Fibroblast of pulmonary artery (primary cell): ENCODE data around the gene NBPF3.

Experiments
- DNase-seq: peaks from one replicate; pipeline ENCODE4 v3.0.0-alpha.2; 2010; ENCODE audit warnings: low read depth
- H3K4me3 ChIP-seq: replicated peaks from 2 replicates; pipeline ENCODE4 v1.5.1; 2011; ENCODE audit warnings: low read depth, mild to moderate bottlenecking, control low read depth, low read length, moderate library complexity
- CTCF ChIP-seq: IDR thresholded peaks from 2 replicates; pipeline ENCODE4 v1.5.1; 2011; ENCODE audit warnings: mild to moderate bottlenecking, control low read depth, low read length, inconsistent platforms; ENCODE audit errors: missing control alignments

Gene NBPF3

GRCh38 chr1:21526441-21526840 is 86.5 kb downstream of the NBPF3 start:
- no peak for TF ChIP-seq CTCF
- DNase-seq = no peak
- no peak overlapping the region for H3K4me3 ChIP-seq

- TF ChIP-seq CTCF = no peak
- H3K4me3 ChIP-seq = no peak overlapping the region
- no peak for DNase-seq
These were observed 90.6 kb downstream of the NBPF3 start for GRCh38 chr1:21530368-21531016.

- no peak overlapping the region for H3K4me3 ChIP-seq
- no peak for TF ChIP-seq CTCF
- no peak for DNase-seq
These were observed 91.3 kb downstream of the NBPF3 start for GRCh38 chr1:21531241-21531640.

GRCh38 chr1:21532496-21532895 is 92.6 kb downstream of the NBPF3 start:
- TF ChIP-seq CTCF = no peak
- no peak overlapping the region for H3K4me3 ChIP-seq
- no peak for DNase-seq

- no peak for TF ChIP-seq CTCF
- no peak for DNase-seq
- H3K4me3 ChIP-seq = no peak overlapping the region
These were observed 93.1 kb downstream of the NBPF3 start for GRCh38 chr1:21532992-21533534.

DNA sequence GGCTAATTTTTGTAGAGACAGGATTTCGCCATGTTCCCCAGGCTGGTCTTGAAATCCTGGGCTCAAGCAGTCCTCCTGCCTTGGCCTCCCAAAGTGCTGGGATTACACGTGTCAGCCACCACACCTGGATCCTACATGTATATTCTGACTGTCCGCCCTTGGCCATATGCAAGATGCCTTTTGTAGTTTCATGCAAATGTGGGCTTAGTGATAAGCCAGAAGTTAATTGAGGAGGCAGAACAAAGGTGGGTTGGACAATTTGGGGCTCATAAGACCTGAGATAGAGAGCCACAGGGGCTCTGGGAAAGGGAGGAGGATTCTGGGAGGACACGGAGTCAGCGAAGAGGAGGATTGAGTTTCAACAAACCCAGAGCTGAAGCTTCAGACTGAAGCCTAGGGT is 94.2 kb downstream of the NBPF3 start:
- no peak overlapping the region for H3K4me3 ChIP-seq
- DNase-seq = no peak
- TF ChIP-seq CTCF = no peak
